Measurements from ENCODE around the gene PRAMEF8. TPM values are rescaled to one million over a fixed set of nuclear protein-coding genes. Genes with fewer than 3 reads are reported as not detected.
"Not testable (repeated sequence)": the region's sequence is repeated elsewhere in the genome, so short reads cannot be mapped to it uniquely, and the experiment has no call there.

PRAMEF8 gene
- total RNA-seq: not detected
- polyA plus RNA-seq: not detected

DNA sequence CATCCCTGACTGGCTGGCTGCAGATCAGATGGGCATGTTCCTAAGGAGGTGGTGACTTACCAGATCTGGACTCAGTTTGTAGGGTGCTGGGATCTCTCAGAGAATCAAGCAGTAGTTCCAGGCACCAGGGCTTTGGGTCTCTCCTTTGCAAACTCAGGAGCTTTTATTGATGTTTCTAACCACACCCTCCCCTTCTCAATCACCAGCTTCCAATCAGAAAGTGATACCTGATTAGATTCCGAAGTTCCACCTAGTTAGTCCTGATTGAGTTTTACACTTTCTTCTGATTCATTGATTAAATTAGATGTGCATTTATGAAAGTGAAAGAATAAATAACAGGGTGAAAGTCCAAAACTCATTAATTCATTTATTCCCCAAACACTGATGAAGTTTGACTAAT, at the start of gene PRAMEF8:
TSS of gene PRAMEF8 (minus strand) at position 101 of the 400 bp plus-strand sequence. CDS start 1,046 bp downstream, outside the sequence.
- H3K9me3 ChIP-seq (ENCODE audit: control insufficient read depth in 2 of 2, low read length in 2 of 2); H3K4me1 Mint-ChIP-seq; DNase-seq; H3K27me3 Mint-ChIP-seq; H3K27me3 ChIP-seq (ENCODE audit: control insufficient read depth, insufficient read depth, low read length); H3K27ac ChIP-seq (ENCODE audit: insufficient read depth, low read length, poor library complexity, severe bottlenecking); H3K4me3 ChIP-seq (ENCODE audit: low read depth, low read length); H3K36me3 Mint-ChIP-seq; H3K36me3 ChIP-seq (ENCODE audit: control insufficient read depth, insufficient read depth, low read length); H3K4me1 ChIP-seq (ENCODE audit: control insufficient read depth, insufficient read depth, low read length, poor library complexity, severe bottlenecking); ATAC-seq (ENCODE audit: low read depth in 2 of 2); H3K4me3 Mint-ChIP-seq; H3K27ac Mint-ChIP-seq; H3K9me3 Mint-ChIP-seq: not testable (repeated sequence)

GRCh38 chr1:13315281-13315680, 30.3 kb upstream of the PRAMEF8 start, which contains the start of gene PRAMEF15:
Gene PRAMEF15, plus strand, starts transcription at chr1:13315581. Its CDS starts 2,827 bp downstream, at chr1:13318408.
- H3K9me3 ChIP-seq (ENCODE audit: control insufficient read depth in 2 of 2, low read length in 2 of 2); H3K27me3 Mint-ChIP-seq; H3K9me3 Mint-ChIP-seq; DNase-seq; H3K4me3 Mint-ChIP-seq; H3K36me3 ChIP-seq (ENCODE audit: control insufficient read depth, insufficient read depth, low read length); ATAC-seq (ENCODE audit: low read depth in 2 of 2); H3K27ac Mint-ChIP-seq; H3K27ac ChIP-seq (ENCODE audit: insufficient read depth, low read length, poor library complexity, severe bottlenecking); H3K4me1 ChIP-seq (ENCODE audit: control insufficient read depth, insufficient read depth, low read length, poor library complexity, severe bottlenecking); H3K36me3 Mint-ChIP-seq; H3K4me3 ChIP-seq (ENCODE audit: low read depth, low read length); H3K27me3 ChIP-seq (ENCODE audit: control insufficient read depth, insufficient read depth, low read length); H3K4me1 Mint-ChIP-seq: not testable (repeated sequence)

GRCh38 chr1:13303239-13303638, 18.3 kb upstream of the PRAMEF8 start, which contains the start of gene PRAMEF33:
Gene PRAMEF33, plus strand, starts transcription at chr1:13303539. Its CDS starts 2,416 bp downstream, at chr1:13305955.
- H3K27me3 Mint-ChIP-seq: not testable (repeated sequence)

GRCh38 chr1:13302197-13302596, 17.3 kb upstream of the PRAMEF8 start:
- H3K27me3 Mint-ChIP-seq; H3K4me1 Mint-ChIP-seq; H3K36me3 ChIP-seq (ENCODE audit: control insufficient read depth, insufficient read depth, low read length); H3K9me3 ChIP-seq (ENCODE audit: control insufficient read depth in 2 of 2, low read length in 2 of 2); ATAC-seq (ENCODE audit: low read depth in 2 of 2); H3K4me3 ChIP-seq (ENCODE audit: low read depth, low read length); H3K27ac Mint-ChIP-seq; H3K27ac ChIP-seq (ENCODE audit: insufficient read depth, low read length, poor library complexity, severe bottlenecking); H3K4me3 Mint-ChIP-seq; H3K36me3 Mint-ChIP-seq; H3K4me1 ChIP-seq (ENCODE audit: control insufficient read depth, insufficient read depth, low read length, poor library complexity, severe bottlenecking); H3K27me3 ChIP-seq (ENCODE audit: control insufficient read depth, insufficient read depth, low read length); H3K9me3 Mint-ChIP-seq; DNase-seq: not testable (repeated sequence)

More at GRCh38 chr1:13303239-13303638, 18.3 kb upstream of the PRAMEF8 start, which contains the start of gene PRAMEF33:
- not testable (repeated sequence) for H3K27me3 ChIP-seq (ENCODE audit: control insufficient read depth, insufficient read depth, low read length); H3K4me1 ChIP-seq (ENCODE audit: control insufficient read depth, insufficient read depth, low read length, poor library complexity, severe bottlenecking); H3K4me3 ChIP-seq (ENCODE audit: low read depth, low read length); ATAC-seq (ENCODE audit: low read depth in 2 of 2); H3K36me3 Mint-ChIP-seq; H3K9me3 Mint-ChIP-seq; H3K4me1 Mint-ChIP-seq; H3K27ac ChIP-seq (ENCODE audit: insufficient read depth, low read length, poor library complexity, severe bottlenecking); H3K36me3 ChIP-seq (ENCODE audit: control insufficient read depth, insufficient read depth, low read length); H3K4me3 Mint-ChIP-seq; H3K9me3 ChIP-seq (ENCODE audit: control insufficient read depth in 2 of 2, low read length in 2 of 2); DNase-seq; H3K27ac Mint-ChIP-seq

DNA sequence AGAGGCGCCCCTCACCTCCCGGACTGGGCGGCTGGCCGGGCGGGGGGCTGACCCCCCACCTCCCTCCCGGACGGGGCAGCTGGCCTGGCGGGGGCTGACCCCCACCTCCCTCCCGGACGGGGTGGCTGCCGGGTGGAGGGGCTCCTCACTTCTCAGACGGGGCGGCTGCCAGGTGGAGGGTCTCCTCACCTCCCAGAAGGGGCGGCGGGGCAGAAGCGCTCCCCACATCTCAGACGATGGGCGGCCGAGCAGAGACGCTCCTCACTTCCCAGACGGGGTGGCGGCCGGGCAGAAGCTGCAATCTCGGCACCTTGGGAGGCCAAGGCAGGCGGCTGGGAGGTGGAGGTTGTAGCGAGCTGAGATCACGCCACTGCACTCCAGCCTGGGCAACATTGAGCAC, 13.8 kb upstream of the PRAMEF8 start:
- not testable (repeated sequence) for H3K9me3 ChIP-seq (ENCODE audit: control insufficient read depth in 2 of 2, low read length in 2 of 2); H3K27ac Mint-ChIP-seq; H3K4me1 ChIP-seq (ENCODE audit: control insufficient read depth, insufficient read depth, low read length, poor library complexity, severe bottlenecking); H3K9me3 Mint-ChIP-seq; H3K27me3 Mint-ChIP-seq; ATAC-seq (ENCODE audit: low read depth in 2 of 2); H3K4me3 ChIP-seq (ENCODE audit: low read depth, low read length); DNase-seq; H3K27me3 ChIP-seq (ENCODE audit: control insufficient read depth, insufficient read depth, low read length); H3K4me3 Mint-ChIP-seq; H3K27ac ChIP-seq (ENCODE audit: insufficient read depth, low read length, poor library complexity, severe bottlenecking); H3K36me3 ChIP-seq (ENCODE audit: control insufficient read depth, insufficient read depth, low read length); H3K4me1 Mint-ChIP-seq; H3K36me3 Mint-ChIP-seq

DNA sequence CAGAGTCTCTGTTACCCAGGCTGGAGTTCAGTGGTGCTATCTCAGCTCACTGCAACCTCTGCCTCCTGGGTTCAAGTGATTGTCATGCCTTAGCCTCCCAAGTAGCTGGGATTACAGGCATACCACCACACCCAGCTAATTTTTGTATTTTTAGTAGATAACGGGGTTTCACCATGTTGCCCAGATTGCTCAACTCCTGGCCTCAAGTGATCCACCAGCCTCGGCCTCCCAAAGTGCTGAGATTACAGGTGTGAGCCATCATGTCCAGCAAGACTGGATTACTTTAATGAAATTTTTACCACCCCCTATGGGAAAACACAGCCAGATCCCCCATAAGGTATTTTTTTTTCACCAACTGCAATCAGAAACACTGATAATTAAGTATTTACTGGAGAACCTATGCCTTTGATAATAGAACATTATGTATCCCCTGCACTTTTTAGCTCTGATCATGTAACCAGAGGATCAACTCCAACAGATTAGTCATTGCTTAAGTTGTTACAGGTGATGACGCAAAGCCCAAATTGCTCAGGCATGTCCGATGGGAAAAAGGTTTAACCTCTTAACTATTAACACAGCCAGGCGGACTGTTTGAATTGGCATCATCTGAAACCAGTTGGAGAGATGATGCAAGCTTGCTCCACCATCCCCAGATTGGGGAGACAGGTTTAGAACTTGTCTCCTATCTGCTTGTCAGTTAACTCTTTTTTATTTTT, 12.4 kb upstream of the PRAMEF8 start:
- H3K9me3 ChIP-seq (ENCODE audit: control insufficient read depth in 2 of 2, low read length in 2 of 2); H3K4me1 ChIP-seq (ENCODE audit: control insufficient read depth, insufficient read depth, low read length, poor library complexity, severe bottlenecking); ATAC-seq (ENCODE audit: low read depth in 2 of 2); H3K27me3 Mint-ChIP-seq; H3K4me3 Mint-ChIP-seq; H3K36me3 Mint-ChIP-seq; H3K27ac Mint-ChIP-seq; H3K4me3 ChIP-seq (ENCODE audit: low read depth, low read length); H3K36me3 ChIP-seq (ENCODE audit: control insufficient read depth, insufficient read depth, low read length); H3K27me3 ChIP-seq (ENCODE audit: control insufficient read depth, insufficient read depth, low read length); H3K4me1 Mint-ChIP-seq; H3K9me3 Mint-ChIP-seq; DNase-seq; H3K27ac ChIP-seq (ENCODE audit: insufficient read depth, low read length, poor library complexity, severe bottlenecking): not testable (repeated sequence)

GRCh38 chr1:13289030-13289429, 4.1 kb upstream of the PRAMEF8 start:
- not testable (repeated sequence) for H3K4me3 ChIP-seq (ENCODE audit: low read depth, low read length); DNase-seq; ATAC-seq (ENCODE audit: low read depth in 2 of 2); H3K36me3 ChIP-seq (ENCODE audit: control insufficient read depth, insufficient read depth, low read length); H3K36me3 Mint-ChIP-seq; H3K4me1 Mint-ChIP-seq; H3K27me3 Mint-ChIP-seq; H3K9me3 ChIP-seq (ENCODE audit: control insufficient read depth in 2 of 2, low read length in 2 of 2); H3K9me3 Mint-ChIP-seq; H3K27ac ChIP-seq (ENCODE audit: insufficient read depth, low read length, poor library complexity, severe bottlenecking); H3K4me1 ChIP-seq (ENCODE audit: control insufficient read depth, insufficient read depth, low read length, poor library complexity, severe bottlenecking); H3K4me3 Mint-ChIP-seq; H3K27ac Mint-ChIP-seq; H3K27me3 ChIP-seq (ENCODE audit: control insufficient read depth, insufficient read depth, low read length)

DNA sequence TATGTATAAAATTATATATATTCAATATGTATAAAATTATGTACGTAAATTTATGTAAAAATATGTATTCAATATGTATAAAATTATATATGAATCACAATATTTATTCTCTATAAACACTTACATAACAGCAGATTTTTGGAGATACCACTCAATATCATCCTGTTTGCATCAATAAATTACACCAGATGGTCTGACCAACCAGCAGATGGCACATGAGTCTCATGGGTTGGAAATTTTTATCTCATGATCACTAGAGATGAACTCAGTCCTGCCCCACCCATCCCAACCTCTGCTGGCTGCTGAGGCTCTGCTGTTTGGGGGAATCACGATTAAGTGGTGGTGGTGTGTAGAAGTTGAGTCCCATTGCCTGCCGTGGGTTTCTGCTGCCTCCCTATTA, 5.3 kb downstream of the PRAMEF8 start:
- H3K27ac Mint-ChIP-seq; H3K27ac ChIP-seq (ENCODE audit: insufficient read depth, low read length, poor library complexity, severe bottlenecking); ATAC-seq (ENCODE audit: low read depth in 2 of 2); H3K36me3 ChIP-seq (ENCODE audit: control insufficient read depth, insufficient read depth, low read length); H3K27me3 ChIP-seq (ENCODE audit: control insufficient read depth, insufficient read depth, low read length); H3K36me3 Mint-ChIP-seq; H3K4me3 Mint-ChIP-seq; DNase-seq; H3K9me3 ChIP-seq (ENCODE audit: control insufficient read depth in 2 of 2, low read length in 2 of 2); H3K4me1 Mint-ChIP-seq; H3K27me3 Mint-ChIP-seq; H3K4me3 ChIP-seq (ENCODE audit: low read depth, low read length); H3K9me3 Mint-ChIP-seq; H3K4me1 ChIP-seq (ENCODE audit: control insufficient read depth, insufficient read depth, low read length, poor library complexity, severe bottlenecking): not testable (repeated sequence)

Data from CD4-positive, CD25-positive, alpha-beta regulatory T cell (primary cell).